GM18505 (cell line): ENCODE data around the gene SLAMF7.
A peak's percentile ranks its signal among the peaks of the same experiment; 100 is the strongest.
"Not testable (repeated sequence)": the region's sequence is repeated elsewhere in the genome, so short reads cannot be mapped to it uniquely, and the experiment has no call there.

Experiments
- ATAC-seq: cut with Tn5 transposase; IDR thresholded peaks from one replicate; pipeline ENCODE4 v1.9.1; 2021; ENCODE audit not compliant: unreplicated experiment
- POLR2A ChIP-seq: IDR thresholded peaks from 4 replicates; pipeline ENCODE4 v1.6.1; 2011; ENCODE audit warnings: borderline replicate concordance; ENCODE audit not compliant: insufficient read depth, insufficient read length; ENCODE audit errors: extremely low read depth

Gene SLAMF7

DNA sequence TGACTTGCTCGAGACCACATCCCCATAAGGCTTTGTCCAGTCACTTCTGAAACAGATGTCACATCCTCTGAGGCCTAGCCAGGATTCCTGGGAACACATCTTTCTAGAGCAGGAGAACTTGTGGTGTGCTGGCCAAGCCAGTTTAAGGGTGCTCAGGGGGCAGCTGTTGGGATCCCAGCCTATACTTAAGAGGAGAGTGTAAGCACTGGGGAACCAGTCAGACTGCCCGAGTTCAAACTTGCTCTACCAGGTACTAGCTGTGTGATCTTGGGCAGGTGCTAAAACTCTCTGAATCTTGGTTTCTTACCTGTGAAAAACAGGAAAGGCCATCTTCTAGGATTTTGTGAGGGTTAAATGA lies 41.3 kb downstream of the SLAMF7 start:
- TF ChIP-seq POLR2A = no peak
- no peak for ATAC-seq

GRCh38 chr1:160781186-160781766 lies 42.2 kb downstream of the SLAMF7 start:
- TF ChIP-seq POLR2A = no peak
- ATAC-seq = no peak

GRCh38 chr1:160781914-160782689 lies 43.1 kb downstream of the SLAMF7 start:
- peak; percentile 74 for ATAC-seq
- no peak for TF ChIP-seq POLR2A

- not testable (repeated sequence) for ATAC-seq
Observed at GRCh38 chr1:160782988-160783765, 44.1 kb downstream of the SLAMF7 start.

GRCh38 chr1:160789051-160789701 lies 50.1 kb downstream of the SLAMF7 start:
- peak; percentile 14 for TF ChIP-seq POLR2A
- ATAC-seq = peak; percentile 21

- TF ChIP-seq POLR2A = no peak
- ATAC-seq = peak; percentile 77
Observed at GRCh38 chr1:160789702-160790611, 50.9 kb downstream of the SLAMF7 start.

DNA sequence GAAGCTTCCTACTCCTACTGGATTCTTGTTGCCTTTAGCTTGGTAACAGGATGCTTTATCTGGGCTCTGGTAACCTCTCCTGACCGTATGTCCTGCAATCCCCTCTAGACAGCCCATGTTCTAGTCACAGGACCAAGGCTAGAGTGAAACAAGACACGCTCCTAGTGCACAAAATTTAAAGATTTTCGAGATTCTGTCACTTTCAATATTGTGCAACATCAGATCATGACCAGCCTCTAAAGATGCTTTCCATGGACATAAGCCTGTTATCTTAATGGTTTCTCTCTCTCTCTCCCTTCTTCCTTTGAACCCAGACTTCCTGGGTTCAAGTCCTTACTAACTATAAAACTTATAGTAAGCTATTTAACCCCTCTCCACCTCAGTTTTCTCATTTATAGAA lies 55.3 kb downstream of the SLAMF7 start:
- ATAC-seq = no peak
- TF ChIP-seq POLR2A = no peak

GRCh38 chr1:160795951-160796383 lies 56.9 kb downstream of the SLAMF7 start, which contains the start of gene LY9:
TSS of gene LY9 (plus strand) at chr1:160796174. CDS start at chr1:160796188, 14 bp downstream.
- TF ChIP-seq POLR2A = peak; percentile 67
- peak; percentile 67 for ATAC-seq

DNA sequence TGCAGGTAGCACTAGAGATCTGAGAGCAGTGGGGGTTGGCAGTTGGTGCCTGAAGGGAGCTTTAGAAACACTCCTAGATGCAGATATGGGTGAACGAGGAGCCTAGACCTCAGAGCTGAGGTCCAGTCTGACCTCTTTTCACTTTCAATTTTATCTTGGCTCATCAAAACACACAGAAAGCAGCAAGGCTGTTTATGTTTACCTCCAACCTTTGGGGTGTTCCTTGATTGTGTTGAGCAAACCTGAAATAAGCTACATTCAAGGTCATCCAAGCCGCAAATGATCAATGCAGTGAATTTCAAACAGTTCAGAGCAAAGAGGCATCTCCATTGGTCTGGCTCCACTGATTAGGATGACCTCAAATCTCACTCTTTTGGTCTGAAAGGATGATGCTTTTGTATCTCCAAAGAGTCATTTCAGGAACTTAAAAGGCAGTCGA lies 58.2 kb downstream of the SLAMF7 start:
- ATAC-seq = no peak
- TF ChIP-seq POLR2A = peak; percentile 5

- ATAC-seq = no peak
- TF ChIP-seq POLR2A = no peak
Observed at GRCh38 chr1:160797861-160798273, 58.8 kb downstream of the SLAMF7 start.

DNA sequence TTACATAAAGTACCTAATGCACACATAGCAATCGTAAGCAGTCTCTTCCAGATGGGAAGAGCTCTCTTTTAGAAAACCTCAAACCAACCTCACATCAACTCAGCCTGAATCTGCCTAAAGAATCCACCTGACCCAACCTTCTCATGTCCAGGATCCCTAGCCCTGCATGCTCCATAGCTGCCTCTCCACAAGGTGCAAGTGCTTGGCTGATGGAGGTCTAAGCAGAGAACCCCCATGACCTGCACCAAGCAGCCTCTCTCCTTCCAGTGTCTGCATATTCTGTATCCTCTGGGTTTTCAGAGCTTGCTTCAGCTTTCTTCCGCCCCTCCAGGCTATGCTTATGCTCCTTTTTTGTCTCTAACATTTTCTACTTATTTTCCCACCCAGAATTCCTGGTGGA lies 59.4 kb downstream of the SLAMF7 start:
- TF ChIP-seq POLR2A = no peak
- no peak for ATAC-seq

GRCh38 chr1:160799641-160800040 lies 60.6 kb downstream of the SLAMF7 start:
- ATAC-seq = no peak
- TF ChIP-seq POLR2A = no peak

DNA sequence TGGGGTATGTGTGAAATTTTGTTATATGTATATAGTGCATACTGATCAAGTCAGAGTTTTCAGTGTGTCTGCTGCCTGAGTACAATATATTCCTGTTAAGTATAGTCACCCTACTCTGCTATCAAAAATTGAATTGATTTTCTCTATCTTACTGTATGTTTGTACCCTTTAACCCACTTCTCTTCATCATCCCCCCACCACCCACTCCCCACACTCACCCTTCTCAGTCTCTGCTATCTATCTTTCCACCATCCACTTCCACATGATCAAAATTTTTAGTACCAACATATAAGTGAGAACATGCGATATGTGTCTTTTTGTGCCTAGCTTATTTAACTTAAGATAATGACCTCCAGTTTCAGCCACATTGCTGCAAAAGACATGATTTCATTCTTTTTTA lies 61.1 kb downstream of the SLAMF7 start:
- no peak for ATAC-seq
- no peak for TF ChIP-seq POLR2A
